Testis (tissue), 2 donors: ENCODE results near the gene CCDC107.

ENCODE experiments used
- CTCF ChIP-seq, 3 experiments: fragments of 450-650 bp in 2 of 3; fragments of 200-600 bp in 1 of 3; sonication (generic) in 1 of 3; IDR thresholded peaks; one replicate each; pipeline ENCODE4 v1.5.1; 2016 to 2019; ENCODE audit warnings: antibody characterized with exemption in 3 of 3, mild to moderate bottlenecking in 2 of 3, moderate library complexity in 1 of 3
- POLR2A ChIP-seq: fragments of 450-650 bp; IDR thresholded peaks from one replicate; pipeline ENCODE4 v1.6.1; 2017; ENCODE audit warnings: antibody characterized with exemption, mild to moderate bottlenecking, moderate library complexity

GRCh38 chr9:35685506-35685905, 27.4 kb downstream of the CCDC107 start:
- TF ChIP-seq CTCF (IDR thresholded peaks at IDR 0.05) (no peak), POLR2A (no peak)
